Activated naive CD4-positive, alpha-beta T cell treated with anti-CD3 and anti-CD28 coated beads for 36 hours (primary cell): ENCODE results near the gene ANAPC10. TPM values are rescaled to one million over a fixed set of nuclear protein-coding genes. Genes with fewer than 3 reads are reported as not detected.

Experiments
- CTCF ChIA-PET: fragments of 350-600 bp; sonication (Branson Sonifier 250); formaldehyde crosslinking; loops from one replicate; lab custom pipeline; 2021; ENCODE audit warnings: antibody characterized with exemption; lab: Charles Lee
- DNase-seq: peaks from one replicate; pipeline ENCODE4 v3.0.0-alpha.2; 2020
- H3K27ac Mint-ChIP-seq: one replicate; pipeline ENCODE4 v1.8.0; 2021; ENCODE audit warnings: mild to moderate bottlenecking, mixed read lengths
- H3K27me3 Mint-ChIP-seq: one replicate; pipeline ENCODE4 v1.8.0; 2021; ENCODE audit warnings: low read depth, mixed read lengths
- H3K36me3 Mint-ChIP-seq: one replicate; pipeline ENCODE4 v1.8.0; 2021; ENCODE audit warnings: low read depth, mixed read lengths
- H3K4me1 Mint-ChIP-seq: one replicate; pipeline ENCODE4 v1.8.0; 2021; ENCODE audit warnings: low read depth, mixed read lengths
- H3K4me3 Mint-ChIP-seq: one replicate; pipeline ENCODE4 v1.8.0; 2021; ENCODE audit warnings: mild to moderate bottlenecking, moderate library complexity, mixed read lengths
- H3K9me3 Mint-ChIP-seq: one replicate; pipeline ENCODE4 v1.8.0; 2021; ENCODE audit warnings: mixed read lengths
- intact Hi-C: fragments of 100-400 bp; cut with micrococcal nuclease; formaldehyde crosslinking; loops from one replicate; pipeline ENCODE4 v1.15.1; 2023
- total RNA-seq, 2 experiments: library from RNA; stranded (reverse); gene quantifications; one replicate each; pipeline ENCODE4 v1.2.3, GENCODE V29; 2021

ANAPC10 gene
- total RNA-seq, 2 experiments from 2014 or later, result 23.5 to 26.5 TPM

DNA sequence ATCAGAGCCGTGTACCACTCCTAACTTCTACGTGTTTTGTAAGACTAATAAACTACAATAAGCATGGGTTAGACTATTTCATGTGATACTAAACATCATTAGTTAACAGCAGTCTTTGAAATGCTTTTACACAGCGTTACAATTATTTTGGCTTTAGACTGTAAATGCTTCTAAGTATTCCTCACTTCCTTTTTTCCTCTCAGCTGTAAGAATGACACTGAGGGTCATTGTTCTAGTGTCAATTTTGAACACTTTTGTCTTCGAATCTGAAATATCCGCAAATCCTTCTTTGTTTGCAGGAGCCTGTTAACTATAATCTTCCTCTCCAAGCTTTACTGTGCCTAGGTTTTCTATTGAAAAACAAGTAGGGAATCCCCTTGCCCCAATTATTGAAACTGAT, 1.7 kb upstream of the ANAPC10 start:
- intact Hi-C loops, result loop anchor here (2.0 to 5.0 kb wide), 4 partner anchors 209 to 1917 kb away; partner anchors contain the start of genes HHIP, SMAD1 and USP38
- CTCF ChIA-PET, result interaction anchor here (1.6 to 2.2 kb wide), 2 partner anchors 45 to 518 kb away, joined by 6 read pairs; no protein-coding TSS in a partner anchor
- Mint-ChIP-seq H3K27me3 (no peaks in the 10 kb centered on the region), H3K36me3 (peaks cover 25% of the 10 kb centered on the region), H3K4me1 (peaks cover 24% of the 10 kb centered on the region), H3K4me3 (peak overlapping the region; percentile 92), H3K27ac (peak overlapping the region; percentile 70), H3K9me3 (no peaks in the 10 kb centered on the region)
- no peak for DNase-seq

DNA sequence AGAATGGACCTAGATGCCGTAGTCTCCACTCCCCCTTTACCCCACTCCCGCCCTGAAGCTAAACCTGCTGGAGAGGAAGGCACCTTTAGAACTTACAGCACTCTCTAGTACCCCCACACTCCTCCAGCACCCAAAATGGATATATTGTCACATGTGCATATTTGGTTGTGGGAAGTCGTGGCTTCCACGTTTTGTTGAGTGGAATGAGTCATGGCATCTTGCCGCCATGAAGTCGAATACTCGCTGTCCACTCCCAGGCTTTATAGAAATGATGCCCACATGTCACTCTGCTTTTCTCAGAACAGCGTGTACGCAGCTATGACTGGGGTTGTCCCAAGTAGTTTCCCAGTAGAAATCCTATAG, 660 bp upstream of the ANAPC10 start:
- no peaks in the 10 kb centered on the region for H3K27me3 Mint-ChIP-seq
- peaks cover 20% of the 10 kb centered on the region for H3K4me1 Mint-ChIP-seq
- H3K9me3 Mint-ChIP-seq, result peaks cover 3% of the 10 kb centered on the region
- peak; percentile 61 for DNase-seq
- CTCF ChIA-PET, result interaction anchor here (2.2 kb wide), 1 partner anchor 519 kb away, joined by 6 read pairs; no protein-coding TSS in a partner anchor
- H3K27ac Mint-ChIP-seq, result peak overlapping the region; percentile 97
- peak overlapping the region; percentile 92 for H3K4me3 Mint-ChIP-seq
- H3K36me3 Mint-ChIP-seq, result peaks cover 31% of the 10 kb centered on the region
- intact Hi-C loops, result loop anchor here (1.0 to 5.0 kb wide), 12 partner anchors 28 to 1916 kb away; partner anchors contain the start of genes HHIP, MMAA, OTUD4 and SMAD1

DNA sequence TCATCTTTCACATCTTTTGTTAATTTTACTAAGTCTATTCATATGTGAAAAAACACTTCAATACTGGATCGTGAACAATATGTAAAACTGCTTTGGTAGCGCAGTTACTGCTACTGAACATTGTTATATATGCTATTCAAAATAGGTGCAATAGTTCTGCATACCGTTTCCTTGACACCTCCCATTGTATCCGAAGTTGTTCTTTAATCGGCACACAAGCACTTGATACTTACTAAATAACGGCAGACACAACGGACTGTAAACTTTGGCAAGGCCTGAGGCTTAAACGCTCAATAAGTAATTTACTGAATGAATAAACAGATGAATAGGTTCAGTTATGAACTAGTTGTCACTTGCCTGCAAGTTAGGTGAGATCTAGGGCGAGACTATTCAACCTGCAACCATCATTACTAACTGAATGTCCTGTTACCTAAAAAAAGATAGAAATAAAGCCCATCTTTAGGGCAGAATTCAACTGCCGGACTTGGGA, 620 bp downstream of the ANAPC10 start:
- no peak for DNase-seq
- peaks cover 8% of the 10 kb centered on the region for H3K9me3 Mint-ChIP-seq
- peak overlapping the region; percentile 97 for H3K27ac Mint-ChIP-seq
- H3K4me3 Mint-ChIP-seq, result peak overlapping the region; percentile 92
- H3K27me3 Mint-ChIP-seq, result no peaks in the 10 kb centered on the region
- intact Hi-C loops, result loop anchor here (2.0 to 5.0 kb wide), 3 partner anchors 203 to 1915 kb away; partner anchors contain the start of genes SMAD1 and USP38
- CTCF ChIA-PET, result no interaction called here
- H3K4me1 Mint-ChIP-seq, result peaks cover 25% of the 10 kb centered on the region
- peaks cover 44% of the 10 kb centered on the region for H3K36me3 Mint-ChIP-seq

DNA sequence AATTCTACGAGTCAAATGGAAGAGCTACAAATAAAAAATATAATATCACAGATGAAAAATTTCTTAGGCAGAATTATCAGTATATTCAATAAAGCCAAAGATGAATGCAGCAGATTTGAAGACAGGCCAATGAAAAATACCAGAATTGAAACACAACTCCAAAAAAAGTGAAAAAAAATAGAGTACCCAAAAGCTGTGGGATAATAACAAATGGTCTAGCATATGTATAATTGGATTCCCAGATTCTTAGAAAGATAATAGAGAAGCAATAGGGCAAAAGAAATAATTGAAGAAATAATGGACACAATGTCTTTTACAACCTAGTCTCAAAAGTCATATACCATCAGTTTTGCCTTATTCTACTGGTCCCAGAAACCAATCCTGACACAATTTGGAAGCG, 4.4 kb downstream of the ANAPC10 start:
- H3K36me3 Mint-ChIP-seq, result peaks cover 45% of the 10 kb centered on the region
- no peak overlapping the region for H3K4me3 Mint-ChIP-seq

DNA sequence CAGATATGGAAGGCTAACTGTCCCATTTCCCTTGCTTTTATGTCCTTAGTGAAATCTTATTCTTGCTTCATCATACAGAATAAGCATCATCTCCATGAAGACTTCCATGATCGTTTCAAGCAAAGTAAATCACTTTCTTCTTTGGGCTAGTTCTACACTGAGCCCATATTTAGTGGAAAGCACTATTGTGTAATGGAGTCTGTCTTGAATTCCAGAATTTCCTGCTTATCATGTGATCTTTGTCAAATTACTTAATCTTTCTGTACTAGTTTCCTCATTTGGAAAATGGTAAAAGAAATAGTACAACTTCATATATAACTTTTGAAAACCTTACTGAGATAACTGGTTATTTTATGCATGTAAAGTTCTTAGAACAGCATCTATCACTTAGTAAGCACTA, 7.6 kb downstream of the ANAPC10 start:
- peaks cover 55% of the 10 kb centered on the region for H3K36me3 Mint-ChIP-seq
- intact Hi-C loops, result no loop called here
- H3K27ac Mint-ChIP-seq, result no peak overlapping the region
- peaks cover 19% of the 10 kb centered on the region for H3K4me1 Mint-ChIP-seq
- H3K9me3 Mint-ChIP-seq, result peaks cover 8% of the 10 kb centered on the region
- no peaks in the 10 kb centered on the region for H3K27me3 Mint-ChIP-seq
- no peak for DNase-seq
- CTCF ChIA-PET, result no interaction called here
- no peak overlapping the region for H3K4me3 Mint-ChIP-seq

More for the DNA sequence above, 4.4 kb downstream of the ANAPC10 start:
- Mint-ChIP-seq H3K27ac (no peak overlapping the region), H3K9me3 (peaks cover 8% of the 10 kb centered on the region), H3K4me1 (peaks cover 26% of the 10 kb centered on the region), H3K27me3 (no peaks in the 10 kb centered on the region)
- CTCF ChIA-PET, result no interaction called here
- DNase-seq, result no peak
- intact Hi-C loops, result no loop called here

DNA sequence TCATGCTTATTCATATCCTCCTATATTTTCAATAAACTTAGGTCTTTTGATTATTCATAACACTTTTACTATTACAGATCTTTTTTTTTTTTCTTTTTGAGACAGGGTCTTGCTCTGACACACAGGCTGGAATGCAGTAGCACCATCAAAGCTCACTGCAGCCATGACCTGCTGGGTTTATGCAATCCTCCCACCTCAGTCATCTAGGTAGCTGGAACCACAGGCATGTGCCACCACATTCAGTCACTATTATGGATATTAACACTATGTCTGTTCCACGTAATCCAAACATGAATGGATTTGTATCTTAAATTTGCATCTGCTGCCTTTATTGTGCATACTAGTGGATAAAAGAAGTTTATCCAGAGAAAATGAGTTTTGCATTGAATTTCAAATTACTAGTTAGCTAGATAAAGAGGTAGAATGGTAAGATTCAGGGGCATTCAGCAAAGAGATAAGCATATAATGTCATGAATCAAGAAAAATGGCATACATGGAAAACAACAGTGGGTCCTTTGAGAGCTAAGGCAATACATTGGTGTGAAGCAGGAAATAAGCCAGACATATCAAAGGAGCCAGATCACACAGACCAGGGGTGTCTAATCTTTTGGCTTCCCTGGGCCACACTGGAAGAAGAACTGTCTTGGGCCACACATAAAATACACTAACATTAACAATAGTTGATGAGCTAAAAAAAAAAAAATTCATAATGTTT, 13.9 kb downstream of the ANAPC10 start:
- Mint-ChIP-seq H3K27me3 (no peaks in the 10 kb centered on the region), H3K4me3 (no peak overlapping the region), H3K36me3 (peaks cover 30% of the 10 kb centered on the region), H3K27ac (no peak overlapping the region), H3K4me1 (peaks cover 13% of the 10 kb centered on the region), H3K9me3 (no peaks in the 10 kb centered on the region)
- peak; percentile 12 for DNase-seq
- intact Hi-C loops, result no loop called here
- CTCF ChIA-PET, result interaction anchor here (0.6 to 1.0 kb wide), 3 partner anchors 9 to 907 kb away, joined by 3 to 5 read pairs (median 4); no protein-coding TSS in a partner anchor

DNA sequence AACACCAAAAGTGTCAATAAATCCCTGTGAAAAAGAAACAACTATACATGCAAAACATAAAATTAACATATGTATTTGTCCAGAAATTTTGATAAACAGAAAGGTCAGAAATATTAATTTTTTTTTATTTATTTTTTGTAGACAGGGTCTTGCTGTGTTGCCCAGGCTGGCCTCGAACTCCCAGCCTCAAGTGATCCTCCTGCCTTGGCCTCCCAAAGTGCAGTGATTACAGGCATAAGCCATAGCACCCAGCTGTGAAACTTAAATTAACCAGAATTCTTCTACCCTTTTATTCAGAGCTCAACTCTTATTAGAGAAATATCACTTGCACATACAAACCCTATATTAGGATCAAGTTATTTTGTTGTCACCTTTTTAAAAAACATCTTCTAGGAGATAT, 16.2 kb downstream of the ANAPC10 start:
- CTCF ChIA-PET, result no interaction called here
- DNase-seq, result no peak
- peaks cover 43% of the 10 kb centered on the region for H3K36me3 Mint-ChIP-seq
- peaks cover 25% of the 10 kb centered on the region for H3K4me1 Mint-ChIP-seq
- H3K27ac Mint-ChIP-seq, result no peak overlapping the region
- H3K9me3 Mint-ChIP-seq, result peaks cover 10% of the 10 kb centered on the region
- intact Hi-C loops, result no loop called here
- H3K4me3 Mint-ChIP-seq, result no peak overlapping the region
- no peaks in the 10 kb centered on the region for H3K27me3 Mint-ChIP-seq

DNA sequence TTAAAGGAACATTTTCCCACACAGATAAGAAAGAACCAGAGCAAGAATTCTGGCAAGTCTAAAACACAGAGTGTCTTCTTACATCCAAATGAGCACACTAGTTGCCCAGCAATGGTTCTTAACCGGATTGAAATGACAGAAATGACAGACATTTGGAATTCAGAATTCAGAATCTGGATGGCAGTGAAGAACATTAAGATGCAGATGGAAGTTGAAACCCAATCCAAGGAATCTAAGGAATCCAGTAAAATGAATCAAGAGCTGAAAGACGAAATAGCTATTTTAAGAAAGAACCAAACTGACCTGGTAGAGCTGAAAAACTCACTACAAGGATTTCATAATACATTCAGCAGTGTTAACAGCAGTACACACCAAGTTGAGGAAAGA, 21.5 kb downstream of the ANAPC10 start:
- peaks cover 42% of the 10 kb centered on the region for H3K36me3 Mint-ChIP-seq
- no peak overlapping the region for H3K4me3 Mint-ChIP-seq
- H3K27me3 Mint-ChIP-seq, result no peaks in the 10 kb centered on the region
- CTCF ChIA-PET, result interaction anchor here (0.6 kb wide), 1 partner anchor 1795 kb away, joined by 3 read pairs; no protein-coding TSS in a partner anchor
- no peak overlapping the region for H3K27ac Mint-ChIP-seq
- DNase-seq, result no peak
- intact Hi-C loops, result no loop called here
- H3K9me3 Mint-ChIP-seq, result peaks cover 10% of the 10 kb centered on the region
- H3K4me1 Mint-ChIP-seq, result peaks cover 33% of the 10 kb centered on the region

DNA sequence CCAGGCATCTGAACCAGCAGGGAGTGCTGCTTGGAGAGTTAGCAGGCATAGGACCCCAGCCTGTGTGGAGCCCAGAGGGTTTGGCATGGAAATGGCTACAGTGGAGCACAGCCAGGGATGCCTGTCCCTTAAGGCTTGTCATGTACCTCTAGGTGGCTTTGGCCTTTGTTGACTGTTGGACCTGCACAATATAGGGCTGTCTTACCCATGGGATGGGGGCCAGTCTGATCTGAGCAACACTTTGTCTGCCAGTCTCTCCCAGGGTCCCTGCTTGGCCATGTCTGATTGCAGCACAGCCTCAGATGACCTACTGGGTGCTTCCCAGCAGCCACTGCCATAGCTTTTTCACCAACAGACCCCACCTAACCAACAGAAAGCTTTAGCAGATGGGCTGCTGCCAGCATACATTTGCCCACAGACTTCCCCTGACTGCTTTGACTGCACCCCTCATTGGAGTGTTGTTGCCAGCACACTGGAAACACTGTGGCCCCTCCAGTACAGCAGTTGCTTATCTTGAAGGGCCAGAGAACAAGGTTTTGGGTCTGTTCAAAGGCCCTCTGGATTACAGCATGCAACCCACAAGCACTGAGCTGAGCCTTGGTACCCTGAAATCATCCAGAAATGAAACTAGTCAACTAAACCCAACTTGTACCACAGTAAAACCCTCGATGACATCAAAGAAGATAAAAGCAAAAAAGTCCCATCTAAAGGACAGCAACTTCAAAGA, 22.1 kb downstream of the ANAPC10 start:
- intact Hi-C loops, result no loop called here
- Mint-ChIP-seq H3K27ac (no peak overlapping the region), H3K9me3 (peaks cover 10% of the 10 kb centered on the region), H3K4me3 (no peak overlapping the region), H3K4me1 (peaks cover 34% of the 10 kb centered on the region), H3K27me3 (no peaks in the 10 kb centered on the region), H3K36me3 (peaks cover 42% of the 10 kb centered on the region)
- CTCF ChIA-PET, result interaction anchor here (0.6 to 2.0 kb wide), 2 partner anchors 14 to 1795 kb away, joined by 3 to 17 read pairs; no protein-coding TSS in a partner anchor
- no peak for DNase-seq

DNA sequence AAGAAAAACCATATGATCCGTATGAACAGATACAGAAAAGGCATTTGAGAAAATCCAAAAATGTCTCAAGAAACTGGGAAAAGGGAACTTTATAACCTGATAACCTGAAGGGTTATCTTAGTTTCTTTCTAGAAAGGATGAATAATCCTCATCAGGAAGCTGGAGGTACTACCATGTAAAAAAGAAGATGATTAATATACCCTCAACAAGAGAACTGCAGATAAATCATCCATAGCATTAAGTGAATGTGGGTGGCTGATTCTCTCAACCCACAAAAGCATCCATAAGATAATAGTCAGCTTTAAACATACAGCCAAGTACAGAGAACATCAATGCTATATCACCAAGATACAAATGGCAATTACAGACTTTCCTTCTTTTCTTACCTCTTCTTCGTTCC, 26.4 kb downstream of the ANAPC10 start:
- no peak for DNase-seq
- H3K27me3 Mint-ChIP-seq, result no peaks in the 10 kb centered on the region
- H3K4me3 Mint-ChIP-seq, result no peak overlapping the region
- H3K36me3 Mint-ChIP-seq, result peaks cover 10% of the 10 kb centered on the region
- CTCF ChIA-PET, result no interaction called here
- intact Hi-C loops, result no loop called here
- peaks cover 24% of the 10 kb centered on the region for H3K4me1 Mint-ChIP-seq
- no peak overlapping the region for H3K27ac Mint-ChIP-seq
- H3K9me3 Mint-ChIP-seq, result no peaks in the 10 kb centered on the region

DNA sequence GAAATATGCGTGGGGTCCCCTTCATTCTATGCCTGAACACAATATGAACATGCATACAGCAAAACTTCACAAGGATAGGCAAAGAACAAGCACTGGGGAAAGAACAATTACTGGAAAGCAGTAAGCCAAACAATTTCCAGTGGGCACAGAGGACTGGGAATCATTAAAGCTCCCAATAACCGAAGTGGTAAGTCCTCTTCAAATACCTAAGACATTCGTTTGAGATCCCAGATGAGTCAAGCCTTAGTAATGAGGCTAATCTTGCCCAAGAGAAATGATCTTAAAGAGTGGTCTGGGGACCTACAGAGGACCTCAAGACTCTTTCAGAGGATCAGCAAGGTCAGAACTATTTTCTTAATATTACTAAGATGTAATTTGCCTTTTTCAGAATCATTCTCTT, 28.6 kb downstream of the ANAPC10 start:
- CTCF ChIA-PET, result no interaction called here
- intact Hi-C loops, result loop anchor here (10.0 kb wide), 1 partner anchor 455 kb away; no protein-coding TSS in a partner anchor
- DNase-seq, result no peak
- Mint-ChIP-seq H3K4me3 (no peak overlapping the region), H3K27ac (no peak overlapping the region), H3K27me3 (no peaks in the 10 kb centered on the region), H3K9me3 (no peaks in the 10 kb centered on the region), H3K4me1 (peaks cover 23% of the 10 kb centered on the region), H3K36me3 (peaks cover 4% of the 10 kb centered on the region)

DNA sequence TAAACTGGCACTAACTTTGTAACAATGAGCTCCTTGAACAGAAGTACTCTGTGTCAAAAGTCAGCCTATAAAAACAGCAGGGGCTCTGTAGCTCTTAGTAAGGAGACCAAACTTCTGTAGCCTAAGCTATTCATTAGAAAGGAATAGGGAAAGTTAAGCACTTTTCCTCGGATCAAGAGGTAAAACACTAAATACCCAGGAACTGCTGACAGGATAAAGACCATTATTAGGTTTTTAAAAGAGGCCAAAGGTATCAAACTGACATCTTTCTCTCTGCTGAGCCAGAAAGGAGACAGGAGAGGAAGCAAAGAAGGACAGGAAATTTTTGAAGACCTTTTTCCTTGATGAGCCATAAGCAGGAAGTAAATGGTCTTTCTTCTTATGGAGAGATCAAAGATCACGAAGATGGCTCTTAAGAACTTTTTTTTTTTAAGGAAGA, 31.9 kb downstream of the ANAPC10 start:
- H3K36me3 Mint-ChIP-seq, result peaks cover 4% of the 10 kb centered on the region
- no peaks in the 10 kb centered on the region for H3K9me3 Mint-ChIP-seq
- CTCF ChIA-PET, result interaction anchor here (0.5 kb wide), 1 partner anchor 886 kb away, joined by 4 read pairs; no protein-coding TSS in a partner anchor
- no peaks in the 10 kb centered on the region for H3K27me3 Mint-ChIP-seq
- DNase-seq, result no peak
- H3K27ac Mint-ChIP-seq, result no peak overlapping the region
- intact Hi-C loops, result loop anchor here (10.0 kb wide), 1 partner anchor 451 kb away; no protein-coding TSS in a partner anchor
- H3K4me1 Mint-ChIP-seq, result peaks cover 19% of the 10 kb centered on the region
- no peak overlapping the region for H3K4me3 Mint-ChIP-seq
